GM12892 (cell line): ENCODE data around the gene IFI27.

Experiments used
- POLR2A ChIP-seq: IDR thresholded peaks from 2 replicates; pipeline ENCODE4 v1.6.1; 2011; ENCODE audit warnings: low read depth, low read length, control low read depth
- POLR2AphosphoS5 ChIP-seq: IDR thresholded peaks from 2 replicates; pipeline ENCODE4 v1.6.1; 2011; ENCODE audit warnings: low read depth, low read length, control low read depth
- TAF1 ChIP-seq: IDR thresholded peaks from 2 replicates; pipeline ENCODE4 v1.6.1; 2011; ENCODE audit warnings: low read depth, mild to moderate bottlenecking, control low read depth, low read length, borderline replicate concordance

DNA sequence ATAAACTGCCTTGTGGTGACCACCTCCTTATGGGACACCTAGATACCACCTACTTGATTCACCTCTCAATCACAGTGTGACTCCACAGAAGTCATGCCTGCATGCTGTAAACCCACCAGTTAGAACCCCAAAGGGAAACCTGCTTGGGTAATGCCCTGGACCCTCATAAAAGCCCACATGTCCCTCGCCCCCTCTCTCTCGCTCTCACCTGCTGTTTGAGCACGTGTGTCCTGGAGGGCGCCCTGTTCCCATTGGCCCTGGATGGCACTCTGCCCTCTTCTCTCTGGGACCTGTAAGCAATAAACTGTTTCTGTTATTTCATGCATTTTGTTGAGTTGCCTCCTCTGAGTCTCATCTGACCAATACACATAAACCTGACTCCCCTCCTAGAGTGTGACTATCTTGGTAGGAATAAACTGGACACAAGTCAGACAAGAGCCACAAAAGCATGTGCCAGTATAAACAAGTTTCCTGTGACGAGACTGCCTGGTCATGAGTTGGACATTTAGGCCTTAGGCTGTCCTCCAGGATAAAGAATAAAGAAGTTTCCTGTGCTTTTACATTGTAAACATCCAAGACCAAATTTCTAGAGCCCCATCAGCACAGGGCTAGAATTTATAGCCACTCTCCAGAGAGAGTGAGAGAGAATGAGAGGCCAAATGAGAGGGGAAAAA lies 10.3 kb downstream of the IFI27 start:
- TF ChIP-seq POLR2A (no peak), POLR2AphosphoS5 (no peak), TAF1 (no peak)
